IMR-90 (cell line): Measurements from ENCODE around the gene MCF2L2.

ENCODE experiments used
- BHLHE40 ChIP-seq: fragments of 150-350 bp; IDR thresholded peaks from 2 replicates; pipeline ENCODE4 v1.6.1; 2016; ENCODE audit warnings: mild to moderate bottlenecking, low read depth, low read length
- CEBPB ChIP-seq: IDR thresholded peaks from 2 replicates; pipeline ENCODE4 v1.6.1; 2012; ENCODE audit warnings: low read depth, low read length, improper control_type of control experiment
- MAFK ChIP-seq: IDR thresholded peaks from 2 replicates; pipeline ENCODE4 v1.6.1; 2012; ENCODE audit warnings: low read depth, low read length, improper control_type of control experiment
- POLR2A ChIP-seq: IDR thresholded peaks from 2 replicates; pipeline ENCODE4 v1.6.1; 2012; ENCODE audit warnings: mild to moderate bottlenecking, low read depth, low read length
- RAD21 ChIP-seq: IDR thresholded peaks from 2 replicates; pipeline ENCODE4 v1.6.1; 2012; ENCODE audit warnings: low read length, improper control_type of control experiment
- RCOR1 ChIP-seq: IDR thresholded peaks from 2 replicates; pipeline ENCODE4 v1.6.1; 2012; ENCODE audit warnings: mild to moderate bottlenecking, low read length, improper control_type of control experiment; ENCODE audit not compliant: insufficient replicate concordance
- TF ChIP-seq, protein P1 (sequence below): conservative IDR thresholded peaks from 2 replicates; pipeline ENCODE4 v1.5.1; 2012; ENCODE audit warnings: mild to moderate bottlenecking, low read depth, low read length, improper control_type of control experiment
- TF ChIP-seq, protein P2 (sequence below): fragments of 150-350 bp; IDR thresholded peaks from 2 replicates; pipeline ENCODE4 v1.6.1; 2017; ENCODE audit warnings: mild to moderate bottlenecking, antibody characterized with exemption, low read length, low read depth

DNA sequence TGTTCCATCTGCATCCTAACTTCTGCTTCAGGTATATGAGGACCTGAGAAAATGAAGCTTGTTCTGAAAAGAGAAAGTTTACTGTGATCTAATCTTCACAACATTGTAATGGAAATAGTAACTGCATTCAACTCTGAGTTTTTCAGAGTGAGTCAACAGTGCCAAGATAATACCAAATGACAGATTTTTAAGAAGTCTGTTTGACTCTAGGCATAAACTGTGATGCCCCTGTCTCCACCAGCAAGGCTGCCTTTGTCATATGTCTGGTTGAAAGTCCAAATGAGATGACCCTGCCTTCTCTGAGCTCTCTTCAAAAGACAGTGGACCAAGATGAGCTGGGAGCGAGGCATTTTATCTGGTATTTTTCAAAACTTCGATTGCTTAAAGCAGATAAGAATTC is 220.2 kb downstream of the MCF2L2 start:
- TF ChIP-seq, protein P1, sequence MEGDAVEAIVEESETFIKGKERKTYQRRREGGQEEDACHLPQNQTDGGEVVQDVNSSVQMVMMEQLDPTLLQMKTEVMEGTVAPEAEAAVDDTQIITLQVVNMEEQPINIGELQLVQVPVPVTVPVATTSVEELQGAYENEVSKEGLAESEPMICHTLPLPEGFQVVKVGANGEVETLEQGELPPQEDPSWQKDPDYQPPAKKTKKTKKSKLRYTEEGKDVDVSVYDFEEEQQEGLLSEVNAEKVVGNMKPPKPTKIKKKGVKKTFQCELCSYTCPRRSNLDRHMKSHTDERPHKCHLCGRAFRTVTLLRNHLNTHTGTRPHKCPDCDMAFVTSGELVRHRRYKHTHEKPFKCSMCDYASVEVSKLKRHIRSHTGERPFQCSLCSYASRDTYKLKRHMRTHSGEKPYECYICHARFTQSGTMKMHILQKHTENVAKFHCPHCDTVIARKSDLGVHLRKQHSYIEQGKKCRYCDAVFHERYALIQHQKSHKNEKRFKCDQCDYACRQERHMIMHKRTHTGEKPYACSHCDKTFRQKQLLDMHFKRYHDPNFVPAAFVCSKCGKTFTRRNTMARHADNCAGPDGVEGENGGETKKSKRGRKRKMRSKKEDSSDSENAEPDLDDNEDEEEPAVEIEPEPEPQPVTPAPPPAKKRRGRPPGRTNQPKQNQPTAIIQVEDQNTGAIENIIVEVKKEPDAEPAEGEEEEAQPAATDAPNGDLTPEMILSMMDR, result no peak
- TF ChIP-seq, protein P2, sequence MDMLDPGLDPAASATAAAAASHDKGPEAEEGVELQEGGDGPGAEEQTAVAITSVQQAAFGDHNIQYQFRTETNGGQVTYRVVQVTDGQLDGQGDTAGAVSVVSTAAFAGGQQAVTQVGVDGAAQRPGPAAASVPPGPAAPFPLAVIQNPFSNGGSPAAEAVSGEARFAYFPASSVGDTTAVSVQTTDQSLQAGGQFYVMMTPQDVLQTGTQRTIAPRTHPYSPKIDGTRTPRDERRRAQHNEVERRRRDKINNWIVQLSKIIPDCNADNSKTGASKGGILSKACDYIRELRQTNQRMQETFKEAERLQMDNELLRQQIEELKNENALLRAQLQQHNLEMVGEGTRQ, result no peak
- TF ChIP-seq BHLHE40 (no peak), CEBPB (no peak), POLR2A (no peak), RCOR1 (no peak), MAFK (no peak), RAD21 (no peak)
